ENCODE results near the gene ABCD1.

The ABCD1 gene

DNA sequence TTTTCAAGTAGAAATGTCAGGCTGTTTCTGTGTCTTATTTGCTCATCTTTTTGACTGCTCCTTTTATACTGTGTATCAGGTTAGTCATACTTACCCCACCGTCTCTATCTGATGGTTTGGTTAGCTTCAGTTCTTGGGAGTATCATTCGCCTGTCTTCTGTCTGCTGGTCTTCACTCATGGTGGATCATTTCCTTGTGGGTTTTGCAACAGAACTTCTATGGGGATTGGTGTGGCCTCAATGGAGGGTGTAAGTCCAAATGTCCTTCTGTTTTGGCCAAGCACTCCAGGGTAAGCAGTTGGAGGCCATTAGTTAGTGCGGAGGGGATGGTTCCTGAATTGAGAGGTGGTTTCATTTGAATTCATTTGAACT, 7.2 kb downstream of the ABCD1 start:
- TF ChIP-seq, protein P1, sequence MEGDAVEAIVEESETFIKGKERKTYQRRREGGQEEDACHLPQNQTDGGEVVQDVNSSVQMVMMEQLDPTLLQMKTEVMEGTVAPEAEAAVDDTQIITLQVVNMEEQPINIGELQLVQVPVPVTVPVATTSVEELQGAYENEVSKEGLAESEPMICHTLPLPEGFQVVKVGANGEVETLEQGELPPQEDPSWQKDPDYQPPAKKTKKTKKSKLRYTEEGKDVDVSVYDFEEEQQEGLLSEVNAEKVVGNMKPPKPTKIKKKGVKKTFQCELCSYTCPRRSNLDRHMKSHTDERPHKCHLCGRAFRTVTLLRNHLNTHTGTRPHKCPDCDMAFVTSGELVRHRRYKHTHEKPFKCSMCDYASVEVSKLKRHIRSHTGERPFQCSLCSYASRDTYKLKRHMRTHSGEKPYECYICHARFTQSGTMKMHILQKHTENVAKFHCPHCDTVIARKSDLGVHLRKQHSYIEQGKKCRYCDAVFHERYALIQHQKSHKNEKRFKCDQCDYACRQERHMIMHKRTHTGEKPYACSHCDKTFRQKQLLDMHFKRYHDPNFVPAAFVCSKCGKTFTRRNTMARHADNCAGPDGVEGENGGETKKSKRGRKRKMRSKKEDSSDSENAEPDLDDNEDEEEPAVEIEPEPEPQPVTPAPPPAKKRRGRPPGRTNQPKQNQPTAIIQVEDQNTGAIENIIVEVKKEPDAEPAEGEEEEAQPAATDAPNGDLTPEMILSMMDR (conservative IDR thresholded peaks at IDR 0.05; ENCODE audit: control insufficient read depth, insufficient read depth, low read depth, low read length) = no peak
- no peak for DNase-seq (ENCODE audit: low read depth)
- H3K4me3 ChIP-seq (ENCODE audit: control insufficient read depth, low read depth, low read length) = no peak overlapping the region

DNA sequence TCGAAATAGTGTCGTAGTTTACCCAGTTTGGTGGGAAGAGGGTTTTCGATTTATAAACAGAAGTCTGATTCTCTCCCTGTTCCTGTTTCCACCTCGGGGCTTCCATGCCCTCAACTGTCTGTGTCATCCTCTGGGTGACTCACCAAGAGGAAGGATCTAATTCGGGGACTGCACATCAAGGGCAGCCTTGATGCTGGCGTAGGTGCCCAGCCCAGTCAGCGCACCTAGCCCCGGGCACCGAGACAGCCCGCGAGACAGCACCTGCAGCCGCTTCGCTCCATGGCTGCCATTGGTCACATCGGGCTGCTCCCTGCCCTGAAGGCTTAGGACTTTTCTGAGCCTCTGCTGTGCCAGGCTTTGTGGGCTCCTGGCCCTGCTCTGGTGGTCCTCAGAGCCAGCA, 7.7 kb downstream of the ABCD1 start:
- TF ChIP-seq, protein P1 (conservative IDR thresholded peaks at IDR 0.05; ENCODE audit: control insufficient read depth, insufficient read depth, low read depth, low read length) = no peak
- DNase-seq (ENCODE audit: low read depth) = no peak
- no peak overlapping the region for H3K4me3 ChIP-seq (ENCODE audit: control insufficient read depth, low read depth, low read length)

DNA sequence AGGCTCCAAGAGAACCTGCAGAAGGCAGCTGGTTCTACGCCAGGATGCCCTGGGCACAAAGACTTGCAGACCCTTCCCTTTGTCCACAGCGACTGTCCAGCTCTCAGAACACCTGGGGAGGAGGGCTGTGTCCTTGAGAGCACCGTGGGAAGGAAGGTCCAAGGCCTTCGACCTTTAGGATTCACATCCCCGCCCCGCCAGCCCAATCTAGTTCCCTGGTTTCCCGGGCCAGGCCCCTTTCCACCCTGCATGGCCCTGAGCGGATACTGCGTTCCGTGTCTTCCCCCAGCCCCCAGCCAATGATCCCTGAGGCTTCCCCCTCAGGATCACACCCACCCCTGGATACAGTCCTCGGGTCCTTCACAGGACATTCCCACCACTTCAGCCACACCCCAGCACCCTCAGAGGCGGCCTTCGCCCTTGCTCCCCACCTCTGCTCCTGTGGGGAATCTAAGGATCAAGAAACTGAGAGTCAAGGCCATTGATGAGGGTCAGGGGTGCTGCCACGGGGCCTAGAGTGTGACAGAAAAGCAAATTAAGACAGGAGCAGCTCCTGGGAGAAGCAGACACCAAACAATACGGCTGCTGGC, 9.1 kb downstream of the ABCD1 start:
- no peak overlapping the region for H3K4me3 ChIP-seq (ENCODE audit: control insufficient read depth, low read depth, low read length)
- TF ChIP-seq, protein P1 (conservative IDR thresholded peaks at IDR 0.05; ENCODE audit: control insufficient read depth, insufficient read depth, low read depth, low read length) = no peak
- DNase-seq (ENCODE audit: low read depth) = no peak

GRCh38 chrX:153734871-153735270, 10.2 kb downstream of the ABCD1 start:
- DNase-seq (ENCODE audit: low read depth) = no peak
- H3K4me3 ChIP-seq (ENCODE audit: control insufficient read depth, low read depth, low read length) = no peak overlapping the region
- TF ChIP-seq, protein P1 (conservative IDR thresholded peaks at IDR 0.05; ENCODE audit: control insufficient read depth, insufficient read depth, low read depth, low read length) = no peak

DNA sequence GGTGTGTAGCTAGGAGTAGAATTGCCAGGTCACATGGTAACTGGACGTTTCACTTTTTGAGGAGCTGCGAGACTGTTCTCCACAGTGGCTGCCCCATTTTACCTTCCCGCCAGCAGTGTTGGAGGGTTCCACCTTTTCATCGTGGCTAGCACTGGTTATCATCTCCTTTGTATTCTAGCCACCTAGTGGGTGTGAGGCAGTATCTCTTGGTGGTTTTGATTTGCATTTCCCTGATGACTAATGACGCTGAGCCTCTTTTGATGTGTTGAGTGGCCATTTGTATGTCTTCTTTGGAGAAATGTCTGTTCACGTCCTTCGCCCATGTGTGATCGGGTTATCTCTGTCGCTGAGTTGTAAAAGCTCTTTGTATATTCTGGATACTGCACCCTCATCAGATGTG, 10.6 kb downstream of the ABCD1 start:
- H3K4me3 ChIP-seq (ENCODE audit: control insufficient read depth, low read depth, low read length) = no peak overlapping the region
- TF ChIP-seq, protein P1 (conservative IDR thresholded peaks at IDR 0.05; ENCODE audit: control insufficient read depth, insufficient read depth, low read depth, low read length) = no peak
- no peak for DNase-seq (ENCODE audit: low read depth)

DNA sequence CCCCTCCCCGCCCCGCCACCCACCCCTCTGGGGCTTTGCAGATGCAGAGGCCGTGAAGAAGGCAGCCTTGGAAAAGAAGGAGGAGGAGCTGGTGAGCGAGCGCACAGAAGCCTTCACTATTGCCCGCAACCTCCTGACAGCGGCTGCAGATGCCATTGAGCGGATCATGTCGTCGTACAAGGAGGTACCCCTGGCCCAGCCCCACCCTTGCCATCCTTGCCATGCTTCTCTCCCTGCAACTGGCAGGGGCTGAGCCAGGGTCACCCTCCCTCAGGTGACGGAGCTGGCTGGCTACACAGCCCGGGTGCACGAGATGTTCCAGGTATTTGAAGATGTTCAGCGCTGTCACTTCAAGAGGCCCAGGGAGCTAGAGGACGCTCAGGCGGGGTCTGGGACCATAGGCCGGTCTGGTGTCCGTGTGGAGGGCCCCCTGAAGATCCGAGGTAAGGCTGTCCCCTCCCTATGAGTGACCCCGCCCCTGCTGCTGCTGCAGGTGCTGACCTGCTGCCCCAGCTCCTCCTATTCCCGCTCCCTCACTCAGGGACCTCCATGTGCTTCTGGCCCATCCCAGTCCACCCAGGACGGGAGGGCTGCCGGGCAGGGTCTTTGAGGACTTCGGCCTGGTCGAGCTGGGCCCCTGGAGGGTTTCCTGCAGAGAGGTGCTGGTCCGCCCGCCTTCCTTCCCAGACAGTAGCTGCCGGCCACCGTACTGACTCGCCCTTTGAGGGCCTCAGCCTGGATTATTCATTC, 11.6 kb downstream of the ABCD1 start:
- no peak for DNase-seq (ENCODE audit: low read depth)
- H3K4me3 ChIP-seq (ENCODE audit: control insufficient read depth, low read depth, low read length) = no peak overlapping the region
- TF ChIP-seq, protein P1 (conservative IDR thresholded peaks at IDR 0.05; ENCODE audit: control insufficient read depth, insufficient read depth, low read depth, low read length) = no peak

Data from fibroblast of mammary gland (primary cell).